ENCODE results near the gene CIAO2B.

CIAO2B gene

DNA sequence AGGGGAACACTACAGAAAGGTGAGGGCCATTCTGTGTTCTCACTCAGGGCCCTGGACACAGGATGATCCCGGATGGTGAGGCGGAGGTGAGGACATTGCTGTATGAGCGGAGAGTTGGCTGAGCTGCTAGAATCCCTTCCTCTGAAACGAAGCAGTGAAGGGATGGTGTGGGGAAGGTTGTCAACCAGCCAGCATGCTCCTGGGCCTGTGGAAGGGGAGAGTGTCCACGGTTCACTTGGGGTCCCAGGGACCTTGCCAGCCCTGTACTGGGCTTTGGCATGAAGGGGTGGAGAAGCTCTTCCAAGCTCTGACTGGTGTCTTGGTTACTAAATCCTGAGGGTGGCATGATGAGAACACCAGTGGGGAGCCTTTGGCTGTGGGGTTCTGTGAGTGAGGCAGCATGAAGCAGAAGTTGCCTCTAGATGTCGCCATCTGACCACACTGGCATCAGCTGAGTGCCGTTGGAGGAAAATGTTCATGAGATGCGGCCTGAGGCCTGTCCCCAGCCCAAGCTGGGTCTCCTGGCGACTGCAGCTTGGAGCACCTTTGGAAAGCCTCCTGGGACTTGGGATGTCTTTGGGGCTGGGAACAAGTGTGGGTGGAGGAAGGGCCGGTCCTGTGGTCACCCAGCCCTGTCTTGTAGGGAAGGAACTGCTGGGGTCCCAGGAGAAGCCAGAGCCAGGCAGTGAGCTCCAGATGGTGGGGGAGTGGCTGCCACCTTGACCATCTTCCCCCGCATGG, 39.1 kb downstream of the CIAO2B start:
- Mint-ChIP-seq H3K9me3 (no peaks in the 10 kb centered on the region), H3K4me1 (peaks cover 26% of the 10 kb centered on the region), H3K36me3 (ENCODE audit: low read depth) (no peaks in the 10 kb centered on the region), H3K27ac (no peak overlapping the region), H3K27me3 (ENCODE audit: low read depth, poor library complexity) (peaks cover 14% of the 10 kb centered on the region), H3K4me3 (no peak overlapping the region)
- peak; percentile 64 for DNase-seq
- TF ChIP-seq CTCF (IDR thresholded peaks at IDR 0.05) = peak; percentile 81

DNA sequence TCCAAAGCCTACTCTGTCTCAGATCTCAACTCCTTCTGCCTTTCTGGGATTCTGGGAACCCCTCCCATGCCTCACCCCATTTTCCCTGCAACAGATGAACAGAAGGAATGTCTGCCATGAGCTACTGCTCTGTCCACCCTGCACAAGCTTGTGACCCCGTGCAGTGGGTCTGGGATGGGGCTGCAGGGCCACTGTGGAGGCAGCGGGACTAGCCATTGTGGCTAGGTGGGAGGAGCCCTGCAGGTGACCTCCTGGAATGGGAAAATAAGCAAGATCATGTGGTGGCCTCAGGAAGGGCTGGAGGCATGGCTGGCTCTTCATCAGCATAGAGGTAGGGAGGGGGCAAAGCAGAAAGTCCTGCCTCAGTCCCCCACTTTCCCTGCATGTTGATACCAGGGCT, 40.1 kb downstream of the CIAO2B start:
- no peaks in the 10 kb centered on the region for H3K36me3 Mint-ChIP-seq (ENCODE audit: low read depth)
- no peak for DNase-seq
- no peak overlapping the region for H3K4me3 Mint-ChIP-seq
- H3K9me3 Mint-ChIP-seq = no peaks in the 10 kb centered on the region
- no peak overlapping the region for H3K27ac Mint-ChIP-seq
- TF ChIP-seq CTCF (IDR thresholded peaks at IDR 0.05) = no peak
- H3K4me1 Mint-ChIP-seq = peaks cover 22% of the 10 kb centered on the region
- H3K27me3 Mint-ChIP-seq (ENCODE audit: low read depth, poor library complexity) = peaks cover 14% of the 10 kb centered on the region

- DNase-seq = no peak
- no peak for TF ChIP-seq CTCF (IDR thresholded peaks at IDR 0.05)
- H3K27ac Mint-ChIP-seq = no peak overlapping the region
- no peaks in the 10 kb centered on the region for H3K9me3 Mint-ChIP-seq
- peaks cover 26% of the 10 kb centered on the region for H3K4me1 Mint-ChIP-seq
- peaks cover 7% of the 10 kb centered on the region for H3K36me3 Mint-ChIP-seq (ENCODE audit: low read depth)
- peaks cover 5% of the 10 kb centered on the region for H3K27me3 Mint-ChIP-seq (ENCODE audit: low read depth, poor library complexity)
- H3K4me3 Mint-ChIP-seq = no peak overlapping the region
Measured at GRCh38 chr16:66891797-66892196, 42.4 kb downstream of the CIAO2B start.

DNA sequence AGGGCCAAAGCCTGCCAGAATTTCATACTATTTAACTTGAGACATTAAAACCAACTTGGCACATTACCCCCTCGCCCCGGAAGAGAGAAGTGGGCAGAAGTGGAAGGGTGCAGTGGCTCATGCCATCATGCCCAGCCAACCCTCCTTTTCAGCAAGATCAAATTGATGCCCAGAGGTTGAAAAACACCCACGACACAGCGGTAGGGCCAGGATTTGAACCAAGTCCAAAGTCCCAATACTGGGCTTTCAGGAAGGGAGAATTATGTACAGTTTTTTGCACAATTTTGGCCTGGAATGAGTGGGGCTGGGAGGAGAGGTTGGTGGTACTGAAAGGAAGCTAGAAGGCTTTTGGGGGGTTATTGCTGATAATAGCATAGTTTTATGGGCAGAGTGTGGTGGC, 42.8 kb downstream of the CIAO2B start:
- no peak for DNase-seq
- peak overlapping the region; percentile 89 for H3K27ac Mint-ChIP-seq
- TF ChIP-seq CTCF (IDR thresholded peaks at IDR 0.05) = no peak

GRCh38 chr16:66890799-66891198, 43.4 kb downstream of the CIAO2B start:
- Mint-ChIP-seq H3K4me1 (peaks cover 26% of the 10 kb centered on the region), H3K27ac (no peak overlapping the region)

More for the DNA sequence above, 42.8 kb downstream of the CIAO2B start:
- Mint-ChIP-seq H3K9me3 (no peaks in the 10 kb centered on the region), H3K4me1 (peaks cover 26% of the 10 kb centered on the region), H3K36me3 (ENCODE audit: low read depth) (peaks cover 12% of the 10 kb centered on the region), H3K4me3 (no peak overlapping the region), H3K27me3 (ENCODE audit: low read depth, poor library complexity) (peaks cover under 1% of the 10 kb centered on the region)

More at GRCh38 chr16:66890799-66891198, 43.4 kb downstream of the CIAO2B start:
- no peak for DNase-seq
- Mint-ChIP-seq H3K9me3 (no peaks in the 10 kb centered on the region), H3K36me3 (ENCODE audit: low read depth) (peaks cover 14% of the 10 kb centered on the region), H3K27me3 (ENCODE audit: low read depth, poor library complexity) (no peaks in the 10 kb centered on the region), H3K4me3 (no peak overlapping the region)
- TF ChIP-seq CTCF (IDR thresholded peaks at IDR 0.05) = no peak

Measured in nephron progenitor cell (in vitro differentiated cells).